GM13976 (cell line): ENCODE data around the gene STAT4.

Experiments used
- DNase-seq: peaks from one replicate; pipeline ENCODE4 v3.0.0; 2012; ENCODE audit warnings: low spot score
- CTCF ChIP-seq: IDR thresholded peaks from 2 replicates; pipeline ENCODE4 v1.5.1; 2012; ENCODE audit warnings: borderline replicate concordance, mild to moderate bottlenecking; ENCODE audit not compliant: insufficient read depth; ENCODE audit errors: extremely low read depth, missing control alignments, control extremely low read depth
- in situ Hi-C: fragments of 300-500 bp; cut with MboI; formaldehyde crosslinking; loops from one replicate; pipeline ENCODE4 v1.12.0; 2022; ENCODE audit warnings: low sequenced_read_pairs, mixed read lengths, inconsistent platforms; ENCODE audit not compliant: unreplicated experiment

The STAT4 gene

GRCh38 chr2:191170301-191170636 lies 19.5 kb upstream of the STAT4 start:
- in situ Hi-C loops = no loop called here
- no peak for DNase-seq
- TF ChIP-seq CTCF = no peak

- DNase-seq = no peak
- in situ Hi-C loops = loop anchor here (10.0 kb wide), 1 partner anchor 355 kb away; no protein-coding TSS in a partner anchor
- no peak for TF ChIP-seq CTCF
Measured at GRCh38 chr2:191169456-191170300, 18.9 kb upstream of the STAT4 start.

GRCh38 chr2:191167766-191168165 lies 17.0 kb upstream of the STAT4 start:
- TF ChIP-seq CTCF = no peak
- DNase-seq = no peak
- in situ Hi-C loops = loop anchor here (10.0 kb wide), 1 partner anchor 357 kb away; no protein-coding TSS in a partner anchor

- no peak for DNase-seq
- in situ Hi-C loops = loop anchor here (10.0 kb wide), 1 partner anchor 358 kb away; no protein-coding TSS in a partner anchor
- TF ChIP-seq CTCF = no peak
Measured at GRCh38 chr2:191166756-191167445, 16.1 kb upstream of the STAT4 start.

- in situ Hi-C loops = loop anchor here (10.0 kb wide), 1 partner anchor 359 kb away; no protein-coding TSS in a partner anchor
- DNase-seq = no peak
Measured at GRCh38 chr2:191166111-191166755, 15.4 kb upstream of the STAT4 start.

More at GRCh38 chr2:191166111-191166755, 15.4 kb upstream of the STAT4 start:
- TF ChIP-seq CTCF = no peak
